ENCODE data around the gene TESK1.
"Not testable (repeated sequence)": the region's sequence is repeated elsewhere in the genome, so short reads cannot be mapped to it uniquely, and the experiment has no call there.

The TESK1 gene

GRCh38 chr9:35568196-35568595, 36.9 kb upstream of the TESK1 start:
- no peak overlapping the region for H3K4me3 ChIP-seq (ENCODE audit: low read depth, low read length)
- TF ChIP-seq CTCF (IDR thresholded peaks at IDR 0.05; ENCODE audit: borderline replicate concordance, insufficient read depth, low read depth, low read length), result no peak

GRCh38 chr9:35569206-35569605, 35.9 kb upstream of the TESK1 start:
- no peak overlapping the region for H3K4me3 ChIP-seq (ENCODE audit: low read depth, low read length)
- no peak for TF ChIP-seq CTCF (IDR thresholded peaks at IDR 0.05; ENCODE audit: borderline replicate concordance, insufficient read depth, low read depth, low read length)

GRCh38 chr9:35570709-35571504, 34.2 kb upstream of the TESK1 start:
- no peak for TF ChIP-seq CTCF (IDR thresholded peaks at IDR 0.05; ENCODE audit: borderline replicate concordance, insufficient read depth, low read depth, low read length)
- no peak overlapping the region for H3K4me3 ChIP-seq (ENCODE audit: low read depth, low read length)

GRCh38 chr9:35574578-35575122, 30.4 kb upstream of the TESK1 start:
- no peak for TF ChIP-seq CTCF (IDR thresholded peaks at IDR 0.05; ENCODE audit: borderline replicate concordance, insufficient read depth, low read depth, low read length)
- H3K4me3 ChIP-seq (ENCODE audit: low read depth, low read length), result no peak overlapping the region

DNA sequence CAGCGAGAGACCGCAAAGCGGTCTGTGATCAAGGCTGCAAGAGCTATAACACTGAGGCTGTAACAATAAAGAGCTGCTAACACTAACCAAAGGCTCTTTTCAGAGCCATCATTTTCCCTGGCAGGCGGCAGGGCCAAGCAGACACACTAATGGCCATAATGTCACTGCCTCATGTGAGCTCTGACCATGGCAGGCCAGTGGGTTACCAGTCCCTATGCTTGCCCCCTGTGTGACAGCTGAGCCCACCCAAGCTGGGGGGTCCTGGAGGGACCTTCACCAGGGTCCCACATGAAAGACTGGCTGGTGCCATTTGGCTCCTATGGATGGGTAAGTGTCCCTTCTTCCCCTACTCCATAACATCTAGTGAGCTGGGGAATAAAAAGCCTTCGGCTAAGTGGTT, 29.6 kb upstream of the TESK1 start:
- H3K4me3 ChIP-seq (ENCODE audit: low read depth, low read length), result no peak overlapping the region
- TF ChIP-seq CTCF (IDR thresholded peaks at IDR 0.05; ENCODE audit: borderline replicate concordance, insufficient read depth, low read depth, low read length), result no peak

GRCh38 chr9:35577486-35577885, 27.6 kb upstream of the TESK1 start:
- H3K4me3 ChIP-seq (ENCODE audit: low read depth, low read length), result no peak overlapping the region
- no peak for TF ChIP-seq CTCF (IDR thresholded peaks at IDR 0.05; ENCODE audit: borderline replicate concordance, insufficient read depth, low read depth, low read length)

DNA sequence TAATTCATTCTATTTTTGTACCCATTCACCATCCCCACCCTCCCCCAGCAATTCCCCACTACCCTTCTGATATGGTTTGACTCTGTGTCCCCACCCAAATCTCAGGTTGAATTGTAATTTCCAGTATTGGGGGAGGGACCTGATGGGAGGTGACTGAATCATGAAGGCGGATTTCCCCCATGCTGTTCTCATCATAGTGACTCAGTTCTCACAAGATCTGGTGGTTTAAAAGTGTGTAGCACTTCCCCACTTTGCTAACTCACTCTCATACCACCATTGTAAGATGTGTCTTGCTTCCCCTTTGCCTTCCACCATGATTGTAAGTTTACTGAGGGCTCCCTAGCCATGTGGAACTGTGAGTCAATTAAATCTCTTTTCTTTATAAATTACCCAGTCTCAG, 25.9 kb upstream of the TESK1 start:
- TF ChIP-seq CTCF (IDR thresholded peaks at IDR 0.05; ENCODE audit: borderline replicate concordance, insufficient read depth, low read depth, low read length), result no peak
- no peak overlapping the region for H3K4me3 ChIP-seq (ENCODE audit: low read depth, low read length)

DNA sequence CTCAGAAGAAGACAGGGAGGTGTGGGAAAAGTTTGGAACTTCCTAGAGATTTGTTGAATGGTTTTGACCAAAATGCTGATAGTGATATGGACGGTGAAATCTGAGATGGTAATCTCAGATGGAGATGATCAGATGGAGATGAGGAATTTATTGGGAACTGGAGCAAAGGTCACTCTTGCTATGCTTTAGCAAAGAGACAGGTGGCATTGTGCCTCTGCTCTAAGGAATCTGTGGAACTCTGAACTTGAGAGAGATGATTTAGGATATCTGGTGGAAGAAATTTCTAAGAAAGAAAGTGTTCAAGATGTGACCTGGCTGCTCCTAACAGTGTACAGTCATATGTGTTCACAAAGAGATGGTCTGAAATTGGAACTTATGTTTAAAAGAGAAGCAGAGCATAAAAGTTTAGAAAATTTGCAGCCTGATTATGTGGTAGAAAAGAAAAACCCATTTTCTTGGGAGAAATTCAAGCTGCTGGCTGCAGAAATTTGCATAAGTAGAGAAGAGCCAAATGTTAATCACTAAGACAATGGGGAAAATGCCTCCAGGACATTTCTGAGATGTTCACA, 25.3 kb upstream of the TESK1 start:
- not testable (repeated sequence) for H3K4me3 ChIP-seq (ENCODE audit: low read depth, low read length)

GRCh38 chr9:35583521-35583920, 21.5 kb upstream of the TESK1 start:
- H3K4me3 ChIP-seq (ENCODE audit: low read depth, low read length), result not testable (repeated sequence)

DNA sequence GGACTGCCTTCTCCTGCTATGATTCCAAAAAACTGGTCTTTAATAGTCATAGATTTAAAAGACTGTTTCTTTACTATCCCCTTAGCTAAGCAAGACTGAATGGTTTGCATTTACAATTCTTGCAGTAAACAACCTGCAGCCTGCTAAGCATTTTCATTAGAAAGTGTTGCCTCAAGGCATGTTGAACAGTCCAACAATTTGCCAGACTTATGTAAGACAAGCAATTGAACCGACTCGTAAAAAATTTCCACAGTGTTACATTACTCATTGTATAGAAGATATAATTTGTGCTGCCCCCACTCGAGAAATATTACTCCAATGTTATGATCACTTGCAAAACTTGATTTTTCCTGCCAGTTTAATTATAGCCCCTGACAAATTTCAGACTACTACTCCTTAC, 20.4 kb upstream of the TESK1 start:
- H3K4me3 ChIP-seq (ENCODE audit: low read depth, low read length), result not testable (repeated sequence)

Measured in GM12875 (cell line).